Skin epidermis (tissue), 12 donors: Measurements from ENCODE around the gene GATC.
"Not testable (repeated sequence)": the region's sequence is repeated elsewhere in the genome, so short reads cannot be mapped to it uniquely, and the experiment has no call there.

Experiments used
- H3K27ac ChIP-seq, 21 experiments: fragments of 200-600 bp; sonication (generic) in 11 of 21; one replicate each; pipeline ENCODE4 v1.5.0; 2020; ENCODE audit warnings: mild to moderate bottlenecking in 3 of 21, inconsistent platforms in 2 of 21, moderate library complexity in 2 of 21
- H3K4me3 ChIP-seq, 7 experiments: fragments of 200-600 bp; sonication (generic) in 2 of 7; one replicate each; pipeline ENCODE4 v1.5.0; 2020; ENCODE audit warnings: inconsistent platforms in 2 of 7, mild to moderate bottlenecking in 2 of 7, moderate library complexity in 1 of 7

The GATC gene

GRCh38 chr12:120432772-120433525, 13.3 kb upstream of the GATC start:
- no peak overlapping the region for H3K4me3 ChIP-seq
- H3K27ac ChIP-seq = no peak overlapping the region

- peak within 1 kb of the TSS; percentile 53 to 93 (median 80) for H3K4me3 ChIP-seq
- peak within 1 kb of the TSS in 20 of 21 experiments; percentile 70 to 92 (median 86) for H3K27ac ChIP-seq
These were observed 8.3 kb upstream of the GATC start, which contains the start of gene COX6A1 for GRCh38 chr12:120437735-120438494. COX6A1 (plus strand) TSS chr12:120438113; CDS start chr12:120438127, 14 bp downstream.

- peak overlapping the region; percentile 53 to 93 (median 80) for H3K4me3 ChIP-seq
- H3K27ac ChIP-seq = peak overlapping the region in 20 of 21 experiments; percentile 70 to 92 (median 86)
These were observed 7.6 kb upstream of the GATC start for GRCh38 chr12:120438495-120439198.

- Histone ChIP-seq H3K4me3 (peak overlapping the region in 1 of 7 experiments; percentile 79), H3K27ac (no peak overlapping the region)
These were observed 6.5 kb upstream of the GATC start for GRCh38 chr12:120439646-120440247.

GRCh38 chr12:120444676-120445075, 1.6 kb upstream of the GATC start:
- no peak overlapping the region for H3K4me3 ChIP-seq
- no peak overlapping the region for H3K27ac ChIP-seq

- peak overlapping the region; percentile 57 to 97 (median 89) for H3K27ac ChIP-seq
- peak overlapping the region; percentile 83 to 100 (median 96) for H3K4me3 ChIP-seq
These were observed 567 bp downstream of the GATC start for GRCh38 chr12:120446844-120447178.

- Histone ChIP-seq H3K27ac (no peak overlapping the region), H3K4me3 (no peak overlapping the region)
These were observed 1.7 kb downstream of the GATC start for GRCh38 chr12:120447992-120448391.

- H3K27ac ChIP-seq, H3K4me3 ChIP-seq: not testable (repeated sequence)
These were observed 6.3 kb downstream of the GATC start for GRCh38 chr12:120452524-120452923.

GRCh38 chr12:120453060-120453750, 7.0 kb downstream of the GATC start:
- no peak overlapping the region for H3K4me3 ChIP-seq
- no peak overlapping the region for H3K27ac ChIP-seq

GRCh38 chr12:120453977-120454376, 7.7 kb downstream of the GATC start:
- Histone ChIP-seq H3K27ac (no peak overlapping the region), H3K4me3 (no peak overlapping the region)

GRCh38 chr12:120455302-120455701, 9.1 kb downstream of the GATC start:
- Histone ChIP-seq H3K4me3 (no peak overlapping the region), H3K27ac (no peak overlapping the region)

- no peak overlapping the region for H3K27ac ChIP-seq
- no peak overlapping the region for H3K4me3 ChIP-seq
These were observed 10.9 kb downstream of the GATC start for GRCh38 chr12:120457133-120457532.

- no peak overlapping the region for H3K4me3 ChIP-seq
- H3K27ac ChIP-seq = no peak overlapping the region
These were observed 13.9 kb downstream of the GATC start for GRCh38 chr12:120460157-120460556.

- no peak overlapping the region for H3K27ac ChIP-seq
- no peak overlapping the region for H3K4me3 ChIP-seq
These were observed 15.9 kb downstream of the GATC start for GRCh38 chr12:120462099-120462640.

GRCh38 chr12:120463712-120464111, 17.5 kb downstream of the GATC start:
- H3K27ac ChIP-seq = no peak overlapping the region
- H3K4me3 ChIP-seq = no peak overlapping the region

GRCh38 chr12:120465756-120466155, 19.5 kb downstream of the GATC start:
- Histone ChIP-seq H3K27ac (no peak overlapping the region), H3K4me3 (no peak overlapping the region)

GRCh38 chr12:120466560-120467315, 20.5 kb downstream of the GATC start:
- H3K4me3 ChIP-seq = no peak overlapping the region
- H3K27ac ChIP-seq = peak overlapping the region in 1 of 21 experiments; percentile 10

- H3K27ac ChIP-seq = no peak overlapping the region
- no peak overlapping the region for H3K4me3 ChIP-seq
These were observed 21.2 kb downstream of the GATC start for GRCh38 chr12:120467439-120467838.
